Neural cell (in vitro differentiated cells): Measurements from ENCODE around the gene AFMID. TPM values are rescaled to one million over a fixed set of nuclear protein-coding genes. Genes with fewer than 3 reads are reported as not detected.

Experiments
- H2AFZ ChIP-seq: fragments of 200-600, 300-800 bp; sonication (generic), shearing (Covaris generic); 2 replicates; pipeline ENCODE4 v1.6.0; 2014; ENCODE audit warnings: low read depth, mild to moderate bottlenecking, antibody characterized with exemption, low read length, moderate library complexity
- H3F3A ChIP-seq: fragments of 200-600 bp; shearing (Covaris generic); 2 replicates; pipeline ENCODE4 v1.6.1; 2016; ENCODE audit warnings: mild to moderate bottlenecking, moderate library complexity, mixed read lengths, antibody characterized with exemption, low read length; ENCODE audit not compliant: insufficient read depth, poor library complexity, severe bottlenecking
- H3K27ac ChIP-seq: fragments of 200-600, 300-800 bp; sonication (generic), shearing (Covaris generic); 2 replicates; pipeline ENCODE4 v1.5.1; 2014; ENCODE audit warnings: mild to moderate bottlenecking, low read length, moderate library complexity
- H3K27me3 ChIP-seq: fragments of 300-800, 200-600 bp; sonication (generic), shearing (Covaris generic); 2 replicates; pipeline ENCODE4 v1.6.0; 2014; ENCODE audit warnings: mild to moderate bottlenecking, low read depth, low read length, moderate library complexity; ENCODE audit not compliant: insufficient read depth
- H3K36me3 ChIP-seq: fragments of 300-800, 200-600 bp; sonication (generic), shearing (Covaris generic); 2 replicates; pipeline ENCODE4 v1.5.1; 2014; ENCODE audit warnings: mild to moderate bottlenecking, antibody characterized with exemption, low read length, moderate library complexity; ENCODE audit not compliant: insufficient read depth
- H3K4me2 ChIP-seq: fragments of 300-800, 200-600 bp; sonication (generic), shearing (Covaris generic); 2 replicates; pipeline ENCODE4 v1.6.0; 2014; ENCODE audit warnings: mild to moderate bottlenecking, low read length
- H3K4me3 ChIP-seq: fragments of 300-800, 200-600 bp; sonication (generic), shearing (Covaris generic); 2 replicates; pipeline ENCODE4 v1.5.1; 2014; ENCODE audit warnings: mild to moderate bottlenecking, low read length, moderate library complexity
- H3K79me2 ChIP-seq: fragments of 200-600 bp; shearing (Covaris generic); replicated peaks from 2 replicates; pipeline ENCODE4 v1.6.0; 2014; ENCODE audit warnings: mild to moderate bottlenecking, low read length, moderate library complexity; ENCODE audit not compliant: insufficient read depth
- H3K9ac ChIP-seq: fragments of 300-800, 200-600 bp; sonication (generic), shearing (Covaris generic); 2 replicates; pipeline ENCODE4 v1.6.1; 2016; ENCODE audit warnings: mild to moderate bottlenecking, low read length, mixed read lengths
- H3K9me2 ChIP-seq: fragments of 200-600 bp; shearing (Covaris generic); 2 replicates; pipeline ENCODE4 v1.6.1; 2016; ENCODE audit warnings: mild to moderate bottlenecking, low read length, mixed read lengths; ENCODE audit not compliant: insufficient read depth
- H3K9me3 ChIP-seq: fragments of 200-600, 300-800 bp; sonication (generic), shearing (Covaris generic); 2 replicates; pipeline ENCODE4 v1.6.1; 2016; ENCODE audit warnings: mild to moderate bottlenecking, mixed run types, low read length, moderate library complexity, mixed read lengths
- H4K20me1 ChIP-seq: fragments of 200-600 bp; shearing (Covaris generic); 2 replicates; pipeline ENCODE4 v1.6.1; 2016; ENCODE audit warnings: mild to moderate bottlenecking, mixed run types; ENCODE audit not compliant: insufficient read depth
- EP300 ChIP-seq: fragments of 450-650 bp; conservative IDR thresholded peaks from 2 replicates; pipeline ENCODE4 v1.6.1; 2014; ENCODE audit warnings: antibody characterized with exemption, mild to moderate bottlenecking, moderate library complexity; ENCODE audit not compliant: poor library complexity, severe bottlenecking
- EZH2 ChIP-seq: fragments of 200-600, 300-800 bp; shearing (Covaris generic), sonication (generic); IDR thresholded peaks from 2 replicates; pipeline ENCODE4 v1.6.1; 2014; ENCODE audit warnings: antibody characterized with exemption, low read length, borderline replicate concordance, mild to moderate bottlenecking; ENCODE audit not compliant: insufficient read depth, poor library complexity, severe bottlenecking
- MXI1 ChIP-seq: fragments of 450-650 bp; conservative IDR thresholded peaks from 2 replicates; pipeline ENCODE4 v1.6.1; 2014; ENCODE audit warnings: antibody characterized with exemption, mild to moderate bottlenecking; ENCODE audit not compliant: poor library complexity, severe bottlenecking
- POLR2AphosphoS5 ChIP-seq: IDR thresholded peaks from 2 replicates; pipeline ENCODE4 v1.6.1; 2012
- RAD21 ChIP-seq: fragments of 450-650 bp; conservative IDR thresholded peaks from 2 replicates; pipeline ENCODE4 v1.6.1; 2014; ENCODE audit warnings: antibody characterized with exemption, mild to moderate bottlenecking, moderate library complexity
- REST ChIP-seq: IDR thresholded peaks from 2 replicates; pipeline ENCODE4 v1.6.1; 2012; ENCODE audit warnings: borderline replicate concordance
- SMC3 ChIP-seq: fragments of 450-650 bp; conservative IDR thresholded peaks from 2 replicates; pipeline ENCODE4 v1.6.1; 2014; ENCODE audit warnings: antibody characterized with exemption, mild to moderate bottlenecking, moderate library complexity; ENCODE audit not compliant: poor library complexity
- TAF1 ChIP-seq: IDR thresholded peaks from 2 replicates; pipeline ENCODE4 v1.6.1; 2012; ENCODE audit warnings: low read depth
- polyA plus RNA-seq: library from polyadenylated mRNA; depleted of rRNA; stranded (reverse); fragments of >200 nt; gene quantifications from 2 replicates; pipeline ENCODE4 v1.2.3, GENCODE V29; 2014
- TF ChIP-seq, protein P1 (sequence below): fragments of 450-650 bp; IDR thresholded peaks from 2 replicates; pipeline ENCODE4 v1.5.1; 2014; ENCODE audit warnings: antibody characterized with exemption, mild to moderate bottlenecking, moderate library complexity; ENCODE audit not compliant: poor library complexity, severe bottlenecking

The AFMID gene
- polyA plus RNA-seq, 1 donor from 2014 or later = 15.8 TPM

GRCh38 chr17:78225088-78225865 is 38.1 kb downstream of the AFMID start:
- Histone ChIP-seq H3K36me3 (no peaks in the 10 kb centered on the region), H3K4me2 (no peak overlapping the region), H3K9ac (no peak overlapping the region), H4K20me1 (no peaks in the 10 kb centered on the region), H3K27me3 (peaks cover 2% of the 10 kb centered on the region), H3F3A (no peaks in the 10 kb centered on the region), H3K9me3 (no peaks in the 10 kb centered on the region), H2AFZ (no peak overlapping the region), H3K4me3 (no peak overlapping the region), H3K9me2 (no peaks in the 10 kb centered on the region), H3K27ac (no peak overlapping the region), H3K79me2 (no peaks in the 10 kb centered on the region)
- TF ChIP-seq POLR2AphosphoS5 (no peak), MXI1 (no peak), SMC3 (no peak), RAD21 (no peak), EP300 (no peak)

DNA sequence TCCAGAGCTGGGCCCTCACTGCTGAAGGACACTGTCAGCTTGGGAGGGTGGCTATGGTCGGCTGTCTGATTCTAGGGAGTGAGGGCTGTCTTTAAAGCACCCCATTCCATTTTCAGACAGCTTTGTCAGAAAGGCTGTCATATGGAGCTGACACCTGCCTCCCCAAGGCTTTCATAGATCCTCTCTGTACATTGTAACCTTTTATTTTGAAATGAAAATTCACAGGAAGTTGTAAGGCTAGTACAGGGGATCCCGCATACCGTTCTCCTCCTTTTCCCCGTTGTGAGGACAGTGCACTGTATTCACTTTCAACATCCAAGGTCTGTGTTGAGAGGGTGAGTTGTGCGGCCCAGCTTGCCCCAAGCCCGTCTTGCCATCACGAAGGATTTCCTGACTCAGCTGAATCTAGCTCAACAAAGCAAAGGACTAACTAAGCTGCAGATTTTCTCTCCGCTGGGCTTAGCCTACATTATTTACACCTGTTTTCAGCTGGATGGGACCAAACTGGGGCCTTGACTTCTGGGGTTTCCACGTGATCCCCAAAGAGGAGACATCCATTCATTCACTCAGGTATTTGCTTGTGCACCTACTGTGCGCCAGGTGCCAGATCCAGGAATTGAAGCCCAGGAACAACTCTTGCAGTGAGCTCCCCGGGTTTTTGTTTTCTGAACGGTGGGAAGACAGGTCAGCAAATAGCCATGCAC is 39.0 kb downstream of the AFMID start:
- H3K4me2 ChIP-seq = no peak overlapping the region
- no peaks in the 10 kb centered on the region for H3K36me3 ChIP-seq
- no peak overlapping the region for H2AFZ ChIP-seq
- TF ChIP-seq EP300 = no peak
- no peak for TF ChIP-seq REST
- no peak for TF ChIP-seq SMC3
- no peak overlapping the region for H3K4me3 ChIP-seq
- no peaks in the 10 kb centered on the region for H3K9me2 ChIP-seq
- no peaks in the 10 kb centered on the region for H3K79me2 ChIP-seq
- H3F3A ChIP-seq = no peaks in the 10 kb centered on the region
- H4K20me1 ChIP-seq = no peaks in the 10 kb centered on the region
- H3K27me3 ChIP-seq = peaks cover 11% of the 10 kb centered on the region
- H3K9me3 ChIP-seq = no peaks in the 10 kb centered on the region
- H3K9ac ChIP-seq = no peak overlapping the region
- H3K27ac ChIP-seq = no peak overlapping the region

DNA sequence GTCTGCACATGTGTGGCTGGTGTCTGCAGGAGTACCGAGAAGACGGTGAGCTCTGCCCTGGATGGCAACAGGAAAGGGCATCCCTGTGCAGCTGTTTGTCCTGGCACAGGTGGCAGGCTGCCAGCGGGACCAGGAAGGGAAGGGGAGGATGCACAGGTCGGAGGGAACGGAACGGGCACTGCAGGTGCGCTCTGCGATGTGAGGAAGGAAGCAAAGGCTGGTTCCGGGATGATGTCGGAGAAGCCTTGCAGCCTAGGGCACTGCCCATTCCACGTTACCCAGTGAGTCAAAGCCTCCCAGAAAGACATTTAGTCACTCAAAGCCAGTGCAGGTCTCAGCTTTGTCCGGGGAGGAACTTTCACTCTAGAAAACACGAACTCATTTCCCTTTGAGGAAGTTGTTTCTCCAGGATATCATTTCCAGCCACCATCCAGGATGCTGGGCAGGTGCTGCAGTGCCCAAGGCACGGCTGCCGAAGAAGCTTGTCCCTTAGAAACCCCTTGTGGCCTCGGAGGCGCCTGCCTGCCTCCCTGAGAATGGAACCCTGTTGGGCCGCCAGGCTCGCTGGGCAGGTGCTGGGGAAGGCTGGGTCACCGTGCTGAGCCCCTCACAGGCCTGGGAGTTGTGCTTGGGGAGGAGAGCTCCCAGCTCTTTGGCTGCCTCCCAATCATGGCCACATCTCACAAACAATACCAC is 39.7 kb downstream of the AFMID start:
- TF ChIP-seq MXI1 (no peak), EP300 (no peak), TAF1 (no peak), SMC3 (no peak), REST (no peak), RAD21 (no peak), EZH2 (no peak), POLR2AphosphoS5 (no peak)
- TF ChIP-seq, protein P1, sequence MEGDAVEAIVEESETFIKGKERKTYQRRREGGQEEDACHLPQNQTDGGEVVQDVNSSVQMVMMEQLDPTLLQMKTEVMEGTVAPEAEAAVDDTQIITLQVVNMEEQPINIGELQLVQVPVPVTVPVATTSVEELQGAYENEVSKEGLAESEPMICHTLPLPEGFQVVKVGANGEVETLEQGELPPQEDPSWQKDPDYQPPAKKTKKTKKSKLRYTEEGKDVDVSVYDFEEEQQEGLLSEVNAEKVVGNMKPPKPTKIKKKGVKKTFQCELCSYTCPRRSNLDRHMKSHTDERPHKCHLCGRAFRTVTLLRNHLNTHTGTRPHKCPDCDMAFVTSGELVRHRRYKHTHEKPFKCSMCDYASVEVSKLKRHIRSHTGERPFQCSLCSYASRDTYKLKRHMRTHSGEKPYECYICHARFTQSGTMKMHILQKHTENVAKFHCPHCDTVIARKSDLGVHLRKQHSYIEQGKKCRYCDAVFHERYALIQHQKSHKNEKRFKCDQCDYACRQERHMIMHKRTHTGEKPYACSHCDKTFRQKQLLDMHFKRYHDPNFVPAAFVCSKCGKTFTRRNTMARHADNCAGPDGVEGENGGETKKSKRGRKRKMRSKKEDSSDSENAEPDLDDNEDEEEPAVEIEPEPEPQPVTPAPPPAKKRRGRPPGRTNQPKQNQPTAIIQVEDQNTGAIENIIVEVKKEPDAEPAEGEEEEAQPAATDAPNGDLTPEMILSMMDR = no peak
- Histone ChIP-seq H3F3A (no peaks in the 10 kb centered on the region), H3K4me2 (no peak overlapping the region), H2AFZ (no peak overlapping the region), H3K9ac (no peak overlapping the region), H3K36me3 (no peaks in the 10 kb centered on the region), H3K4me3 (no peak overlapping the region), H3K9me3 (no peaks in the 10 kb centered on the region), H3K9me2 (no peaks in the 10 kb centered on the region), H3K27me3 (peaks cover 17% of the 10 kb centered on the region), H4K20me1 (no peaks in the 10 kb centered on the region), H3K27ac (no peak overlapping the region), H3K79me2 (no peaks in the 10 kb centered on the region)
